T-helper 1 cell treated with Interleukin-12 subunit alpha and Interleukin-12 subunit beta and Interleukin-4 antibody, amounts not matched to agents 30 μg/mL and 1 μg/mL, for 36 hours (primary cell): ENCODE data around the gene MTTP.

Experiments
- H3K27ac Mint-ChIP-seq: one replicate; pipeline ENCODE4 v1.8.0; 2021; ENCODE audit warnings: mild to moderate bottlenecking, mixed read lengths
- H3K27me3 Mint-ChIP-seq: one replicate; pipeline ENCODE4 v1.8.0; 2021; ENCODE audit warnings: low read depth, mixed read lengths
- H3K36me3 Mint-ChIP-seq: one replicate; pipeline ENCODE4 v1.8.0; 2021; ENCODE audit warnings: low read depth, mixed read lengths
- H3K4me1 Mint-ChIP-seq: one replicate; pipeline ENCODE4 v1.8.0; 2021; ENCODE audit warnings: low read depth, mixed read lengths
- H3K4me3 Mint-ChIP-seq: one replicate; pipeline ENCODE4 v1.8.0; 2021; ENCODE audit warnings: mild to moderate bottlenecking, moderate library complexity, mixed read lengths
- H3K9me3 Mint-ChIP-seq: one replicate; pipeline ENCODE4 v1.8.0; 2021; ENCODE audit warnings: mixed read lengths

The MTTP gene

GRCh38 chr4:99615170-99615820 is 40.7 kb downstream of the MTTP start:
- Mint-ChIP-seq H3K27ac (no peak overlapping the region), H3K36me3 (no peaks in the 10 kb centered on the region), H3K27me3 (peaks cover 3% of the 10 kb centered on the region), H3K4me3 (no peak overlapping the region), H3K4me1 (no peaks in the 10 kb centered on the region), H3K9me3 (no peaks in the 10 kb centered on the region)

- Mint-ChIP-seq H3K27me3 (peaks cover 3% of the 10 kb centered on the region), H3K4me1 (no peaks in the 10 kb centered on the region), H3K27ac (no peak overlapping the region), H3K9me3 (no peaks in the 10 kb centered on the region), H3K4me3 (no peak overlapping the region), H3K36me3 (no peaks in the 10 kb centered on the region)
Observed at GRCh38 chr4:99617374-99617773, 42.8 kb downstream of the MTTP start.

DNA sequence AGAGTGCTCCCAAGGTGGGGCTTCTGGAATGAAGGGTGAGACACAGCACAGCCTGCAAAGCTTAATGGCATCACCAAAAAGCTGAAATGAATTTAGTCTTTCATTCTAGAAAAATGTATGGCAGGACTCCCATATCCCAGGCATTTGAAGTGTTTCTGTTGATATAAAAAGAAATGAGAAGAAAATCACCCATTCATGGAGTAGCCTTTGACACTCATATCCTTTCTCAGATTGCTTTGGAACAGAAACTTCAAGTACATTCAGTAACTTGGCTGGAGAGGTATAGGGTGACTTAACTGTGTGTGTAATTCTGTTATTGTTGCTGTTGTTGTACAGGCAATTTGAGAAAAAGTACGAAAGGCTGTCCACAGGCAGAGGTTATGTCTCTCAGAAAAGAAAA is 47.7 kb downstream of the MTTP start:
- Mint-ChIP-seq H3K27ac (no peak overlapping the region), H3K9me3 (no peaks in the 10 kb centered on the region), H3K27me3 (no peaks in the 10 kb centered on the region), H3K4me3 (no peak overlapping the region), H3K36me3 (no peaks in the 10 kb centered on the region), H3K4me1 (peaks cover 6% of the 10 kb centered on the region)

DNA sequence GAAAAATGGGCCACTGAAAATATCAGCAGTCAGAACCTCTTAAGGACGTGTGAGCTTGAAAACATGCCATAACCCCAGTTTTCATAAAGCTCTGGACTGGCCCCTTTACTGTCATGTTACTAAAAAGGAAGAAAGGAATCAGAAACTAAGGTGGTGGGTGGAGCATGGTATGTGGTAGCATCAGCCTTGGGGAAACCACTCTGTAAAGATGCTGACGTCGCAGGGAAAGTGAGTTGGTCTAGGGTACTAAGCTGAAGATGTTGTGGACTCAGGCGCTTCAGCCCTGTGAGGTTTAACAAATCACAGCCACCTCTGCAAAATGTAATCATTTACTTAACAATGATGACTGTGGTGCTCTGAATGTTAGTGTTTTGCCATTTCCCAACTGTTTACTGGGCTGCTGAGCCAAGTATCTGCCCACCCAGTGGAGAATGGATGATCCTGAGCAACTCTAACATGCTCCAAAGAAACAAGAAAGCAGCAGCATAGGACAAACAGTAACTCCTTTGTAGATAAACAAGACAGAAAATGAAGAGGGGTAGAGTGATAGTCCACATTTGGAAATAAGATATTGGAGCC is 49.6 kb downstream of the MTTP start:
- H3K4me3 Mint-ChIP-seq, result no peak overlapping the region
- H3K9me3 Mint-ChIP-seq, result no peaks in the 10 kb centered on the region
- peaks cover 6% of the 10 kb centered on the region for H3K4me1 Mint-ChIP-seq
- no peaks in the 10 kb centered on the region for H3K36me3 Mint-ChIP-seq
- H3K27me3 Mint-ChIP-seq, result no peaks in the 10 kb centered on the region
- no peak overlapping the region for H3K27ac Mint-ChIP-seq

DNA sequence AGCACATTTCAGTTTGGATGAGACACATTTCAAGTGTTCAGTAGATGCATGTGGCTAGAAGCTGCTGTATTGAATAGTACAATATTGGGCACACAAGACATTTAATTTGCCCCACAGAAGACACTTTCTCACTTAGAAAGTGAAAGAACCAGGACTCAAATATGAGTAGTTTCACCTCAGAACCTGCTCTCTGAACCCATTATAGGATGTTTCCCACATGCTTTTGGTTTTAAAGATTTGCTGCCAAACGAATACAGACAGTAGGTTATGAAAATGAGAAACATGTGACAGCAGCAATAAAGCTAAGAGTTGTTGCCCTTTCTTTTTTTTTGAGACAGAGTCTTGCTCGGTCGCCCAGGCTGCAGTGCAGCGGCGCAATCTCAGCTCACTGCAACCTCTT is 50.7 kb downstream of the MTTP start:
- Mint-ChIP-seq H3K27me3 (no peaks in the 10 kb centered on the region), H3K27ac (no peak overlapping the region), H3K9me3 (no peaks in the 10 kb centered on the region), H3K4me3 (no peak overlapping the region), H3K4me1 (peaks cover 15% of the 10 kb centered on the region), H3K36me3 (no peaks in the 10 kb centered on the region)

- no peak overlapping the region for H3K27ac Mint-ChIP-seq
- H3K9me3 Mint-ChIP-seq, result no peaks in the 10 kb centered on the region
- H3K4me3 Mint-ChIP-seq, result no peak overlapping the region
- H3K36me3 Mint-ChIP-seq, result no peaks in the 10 kb centered on the region
- peaks cover 16% of the 10 kb centered on the region for H3K4me1 Mint-ChIP-seq
- peaks cover 4% of the 10 kb centered on the region for H3K27me3 Mint-ChIP-seq
Observed at GRCh38 chr4:99628040-99628439, 53.4 kb downstream of the MTTP start.

GRCh38 chr4:99629962-99630554 is 55.4 kb downstream of the MTTP start:
- Mint-ChIP-seq H3K4me3 (no peak overlapping the region), H3K9me3 (no peaks in the 10 kb centered on the region), H3K4me1 (peaks cover 10% of the 10 kb centered on the region), H3K27ac (no peak overlapping the region), H3K36me3 (no peaks in the 10 kb centered on the region), H3K27me3 (peaks cover 7% of the 10 kb centered on the region)

- Mint-ChIP-seq H3K27ac (no peak overlapping the region), H3K36me3 (no peaks in the 10 kb centered on the region), H3K9me3 (no peaks in the 10 kb centered on the region), H3K27me3 (peaks cover 7% of the 10 kb centered on the region), H3K4me1 (peaks cover 11% of the 10 kb centered on the region), H3K4me3 (no peak overlapping the region)
Observed at GRCh38 chr4:99630857-99631360, 56.3 kb downstream of the MTTP start.

GRCh38 chr4:99633772-99634171 is 59.1 kb downstream of the MTTP start:
- Mint-ChIP-seq H3K4me3 (no peak overlapping the region), H3K36me3 (no peaks in the 10 kb centered on the region), H3K9me3 (no peaks in the 10 kb centered on the region), H3K27ac (no peak overlapping the region), H3K27me3 (peaks cover 11% of the 10 kb centered on the region), H3K4me1 (peaks cover 11% of the 10 kb centered on the region)

DNA sequence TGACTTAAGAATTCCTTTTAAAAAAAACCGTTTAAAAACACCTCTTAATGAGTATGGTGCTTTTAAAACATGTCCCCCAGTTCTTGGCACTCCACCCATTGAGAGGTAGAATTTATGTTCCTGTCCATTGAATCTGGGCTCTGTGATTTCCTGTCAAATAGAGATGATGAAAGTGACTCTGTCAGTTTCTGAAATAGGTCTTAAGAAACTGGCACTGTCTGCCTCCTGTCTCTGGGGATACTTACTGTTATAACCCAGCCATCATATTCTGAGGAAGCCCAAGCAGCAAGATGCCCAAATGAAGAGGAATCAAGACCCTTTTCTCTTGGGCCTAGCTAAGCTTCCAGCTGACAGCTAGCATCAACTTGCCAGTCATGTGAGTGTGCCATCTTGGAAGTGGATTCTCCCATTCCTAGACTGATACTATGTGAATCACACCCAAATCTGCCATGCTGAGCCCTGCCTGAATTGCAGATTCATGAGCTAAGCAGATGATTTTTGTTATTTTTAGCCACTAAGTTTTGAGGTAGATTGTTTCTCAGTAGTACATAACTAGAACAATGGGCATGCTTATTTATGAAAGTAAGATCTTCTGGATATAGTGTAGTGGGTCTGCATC is 60.2 kb downstream of the MTTP start:
- H3K4me3 Mint-ChIP-seq, result no peak overlapping the region
- no peaks in the 10 kb centered on the region for H3K36me3 Mint-ChIP-seq
- peaks cover 11% of the 10 kb centered on the region for H3K27me3 Mint-ChIP-seq
- peaks cover 7% of the 10 kb centered on the region for H3K4me1 Mint-ChIP-seq
- H3K27ac Mint-ChIP-seq, result no peak overlapping the region
- H3K9me3 Mint-ChIP-seq, result no peaks in the 10 kb centered on the region

DNA sequence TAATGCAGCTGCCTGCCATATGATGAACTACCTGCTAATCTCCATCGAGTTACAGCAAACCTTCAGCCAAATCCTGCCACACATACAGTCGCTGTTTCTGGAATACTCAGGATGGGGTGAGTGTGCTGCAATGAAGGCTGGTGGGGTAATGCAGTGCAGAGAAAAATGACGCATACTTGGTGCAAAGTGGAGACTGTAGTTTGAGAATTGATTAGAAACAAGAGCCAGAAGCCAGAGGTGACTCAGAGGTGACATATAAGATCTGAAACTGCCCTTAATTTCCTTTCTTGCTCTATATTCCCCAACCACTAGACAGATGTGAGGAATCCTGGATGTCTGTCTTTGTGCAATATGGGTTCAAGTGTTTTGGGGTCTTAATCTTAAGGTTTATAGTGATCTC is 61.0 kb downstream of the MTTP start:
- Mint-ChIP-seq H3K36me3 (no peaks in the 10 kb centered on the region), H3K4me3 (no peak overlapping the region), H3K27me3 (peaks cover 15% of the 10 kb centered on the region), H3K9me3 (no peaks in the 10 kb centered on the region), H3K27ac (no peak overlapping the region), H3K4me1 (peaks cover 1% of the 10 kb centered on the region)

DNA sequence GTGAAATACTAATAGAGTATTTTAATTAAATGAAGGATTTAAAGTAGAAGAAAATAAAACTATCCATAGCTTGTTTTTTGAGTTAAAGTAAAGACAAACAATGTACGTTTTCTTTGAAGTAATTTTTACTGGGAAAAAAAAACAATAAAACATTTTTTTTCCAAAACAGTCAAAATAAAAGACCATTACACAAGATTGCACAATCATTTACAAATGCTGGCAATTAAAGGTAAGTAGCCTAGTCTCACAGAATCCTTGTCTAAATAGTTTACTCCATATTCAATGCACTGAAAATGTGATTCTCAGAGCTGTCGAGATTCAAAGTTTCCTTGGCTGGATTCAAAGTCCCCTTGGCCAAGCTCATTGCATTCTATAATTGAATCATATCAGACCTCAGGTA is 61.8 kb downstream of the MTTP start:
- peaks cover 1% of the 10 kb centered on the region for H3K4me1 Mint-ChIP-seq
- H3K27ac Mint-ChIP-seq, result no peak overlapping the region
- no peak overlapping the region for H3K4me3 Mint-ChIP-seq

DNA sequence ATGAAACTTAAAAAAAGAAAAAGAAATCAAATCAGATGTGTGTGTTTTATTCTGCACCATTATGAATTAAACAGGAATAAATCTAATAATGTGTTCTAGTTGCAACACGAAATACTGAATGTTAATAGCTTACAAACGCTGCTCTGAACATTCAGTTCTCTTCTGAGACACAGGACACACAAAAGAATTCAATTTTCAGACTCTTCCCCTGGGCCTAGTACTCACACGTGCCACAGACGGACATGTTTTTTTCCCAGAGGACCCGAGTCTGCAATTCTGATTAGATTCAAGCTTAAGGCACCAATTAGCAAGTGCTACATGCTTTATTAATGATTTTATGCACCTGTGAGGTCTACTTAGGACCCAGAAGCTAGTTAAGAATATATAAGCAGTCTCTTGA is 62.5 kb downstream of the MTTP start:
- peaks cover 1% of the 10 kb centered on the region for H3K4me1 Mint-ChIP-seq
- H3K27me3 Mint-ChIP-seq, result peaks cover 17% of the 10 kb centered on the region
- H3K4me3 Mint-ChIP-seq, result no peak overlapping the region
- no peaks in the 10 kb centered on the region for H3K36me3 Mint-ChIP-seq
- H3K9me3 Mint-ChIP-seq, result no peaks in the 10 kb centered on the region
- H3K27ac Mint-ChIP-seq, result no peak overlapping the region

More for the DNA sequence above, 61.8 kb downstream of the MTTP start:
- peaks cover 15% of the 10 kb centered on the region for H3K27me3 Mint-ChIP-seq
- H3K9me3 Mint-ChIP-seq, result no peaks in the 10 kb centered on the region
- no peaks in the 10 kb centered on the region for H3K36me3 Mint-ChIP-seq

- Mint-ChIP-seq H3K9me3 (no peaks in the 10 kb centered on the region), H3K27me3 (peaks cover 19% of the 10 kb centered on the region), H3K4me1 (no peaks in the 10 kb centered on the region), H3K4me3 (no peak overlapping the region), H3K36me3 (no peaks in the 10 kb centered on the region), H3K27ac (no peak overlapping the region)
Observed at GRCh38 chr4:99640676-99641075, 66.1 kb downstream of the MTTP start.
